ENCODE measurements around the gene MAFB.

MAFB gene

GRCh38 chr20:40676491-40677269 is 12.4 kb downstream of the MAFB start:
- Histone ChIP-seq H3K4me1 (ENCODE audit: control insufficient read depth, insufficient read depth, low read length) (no peaks in the 10 kb centered on the region), H3K27ac (ENCODE audit: low read depth, low read length) (no peak overlapping the region), H3K4me3 (ENCODE audit: low read length) (no peak overlapping the region), H3K27me3 (ENCODE audit: control insufficient read depth, insufficient read depth, low read length) (no peaks in the 10 kb centered on the region), H3K36me3 (ENCODE audit: control insufficient read depth, insufficient read depth, low read length) (no peaks in the 10 kb centered on the region), H3K9ac (ENCODE audit: low read length) (no peak overlapping the region)

GRCh38 chr20:40675599-40676221 is 13.3 kb downstream of the MAFB start:
- H3K27me3 ChIP-seq (ENCODE audit: control insufficient read depth, insufficient read depth, low read length) = no peaks in the 10 kb centered on the region
- no peaks in the 10 kb centered on the region for H3K36me3 ChIP-seq (ENCODE audit: control insufficient read depth, insufficient read depth, low read length)
- no peak overlapping the region for H3K9ac ChIP-seq (ENCODE audit: low read length)
- no peak overlapping the region for H3K4me3 ChIP-seq (ENCODE audit: low read length)
- H3K4me1 ChIP-seq (ENCODE audit: control insufficient read depth, insufficient read depth, low read length) = no peaks in the 10 kb centered on the region
- no peak overlapping the region for H3K27ac ChIP-seq (ENCODE audit: low read depth, low read length)

GRCh38 chr20:40673442-40673841 is 15.6 kb downstream of the MAFB start:
- no peaks in the 10 kb centered on the region for H3K27me3 ChIP-seq (ENCODE audit: control insufficient read depth, insufficient read depth, low read length)
- no peaks in the 10 kb centered on the region for H3K36me3 ChIP-seq (ENCODE audit: control insufficient read depth, insufficient read depth, low read length)
- H3K4me3 ChIP-seq (ENCODE audit: low read length) = no peak overlapping the region
- H3K4me1 ChIP-seq (ENCODE audit: control insufficient read depth, insufficient read depth, low read length) = no peaks in the 10 kb centered on the region
- no peak overlapping the region for H3K9ac ChIP-seq (ENCODE audit: low read length)
- H3K27ac ChIP-seq (ENCODE audit: low read depth, low read length) = no peak overlapping the region

GRCh38 chr20:40672095-40672494 is 16.9 kb downstream of the MAFB start:
- H3K9ac ChIP-seq (ENCODE audit: low read length) = no peak overlapping the region
- H3K27ac ChIP-seq (ENCODE audit: low read depth, low read length) = no peak overlapping the region
- no peak overlapping the region for H3K4me3 ChIP-seq (ENCODE audit: low read length)
- H3K36me3 ChIP-seq (ENCODE audit: control insufficient read depth, insufficient read depth, low read length) = no peaks in the 10 kb centered on the region
- no peaks in the 10 kb centered on the region for H3K27me3 ChIP-seq (ENCODE audit: control insufficient read depth, insufficient read depth, low read length)
- no peaks in the 10 kb centered on the region for H3K4me1 ChIP-seq (ENCODE audit: control insufficient read depth, insufficient read depth, low read length)

GRCh38 chr20:40670253-40670652 is 18.8 kb downstream of the MAFB start:
- Histone ChIP-seq H3K4me3 (ENCODE audit: low read length) (no peak overlapping the region), H3K9ac (ENCODE audit: low read length) (no peak overlapping the region), H3K27ac (ENCODE audit: low read depth, low read length) (no peak overlapping the region), H3K36me3 (ENCODE audit: control insufficient read depth, insufficient read depth, low read length) (no peaks in the 10 kb centered on the region), H3K27me3 (ENCODE audit: control insufficient read depth, insufficient read depth, low read length) (no peaks in the 10 kb centered on the region), H3K4me1 (ENCODE audit: control insufficient read depth, insufficient read depth, low read length) (no peaks in the 10 kb centered on the region)

GRCh38 chr20:40669692-40670091 is 19.3 kb downstream of the MAFB start:
- no peak overlapping the region for H3K9ac ChIP-seq (ENCODE audit: low read length)
- H3K36me3 ChIP-seq (ENCODE audit: control insufficient read depth, insufficient read depth, low read length) = no peaks in the 10 kb centered on the region
- H3K27me3 ChIP-seq (ENCODE audit: control insufficient read depth, insufficient read depth, low read length) = no peaks in the 10 kb centered on the region
- H3K27ac ChIP-seq (ENCODE audit: low read depth, low read length) = no peak overlapping the region
- H3K4me1 ChIP-seq (ENCODE audit: control insufficient read depth, insufficient read depth, low read length) = no peaks in the 10 kb centered on the region
- H3K4me3 ChIP-seq (ENCODE audit: low read length) = no peak overlapping the region

GRCh38 chr20:40668449-40669228 is 20.4 kb downstream of the MAFB start:
- Histone ChIP-seq H3K27me3 (ENCODE audit: control insufficient read depth, insufficient read depth, low read length) (no peaks in the 10 kb centered on the region), H3K4me3 (ENCODE audit: low read length) (no peak overlapping the region), H3K36me3 (ENCODE audit: control insufficient read depth, insufficient read depth, low read length) (no peaks in the 10 kb centered on the region), H3K9ac (ENCODE audit: low read length) (no peak overlapping the region), H3K27ac (ENCODE audit: low read depth, low read length) (no peak overlapping the region), H3K4me1 (ENCODE audit: control insufficient read depth, insufficient read depth, low read length) (no peaks in the 10 kb centered on the region)

- no peaks in the 10 kb centered on the region for H3K4me1 ChIP-seq (ENCODE audit: control insufficient read depth, insufficient read depth, low read length)
- H3K4me3 ChIP-seq (ENCODE audit: low read length) = no peak overlapping the region
- no peaks in the 10 kb centered on the region for H3K36me3 ChIP-seq (ENCODE audit: control insufficient read depth, insufficient read depth, low read length)
- no peak overlapping the region for H3K9ac ChIP-seq (ENCODE audit: low read length)
- no peak overlapping the region for H3K27ac ChIP-seq (ENCODE audit: low read depth, low read length)
- H3K27me3 ChIP-seq (ENCODE audit: control insufficient read depth, insufficient read depth, low read length) = no peaks in the 10 kb centered on the region
Observed at GRCh38 chr20:40667503-40667902, 21.5 kb downstream of the MAFB start.

GRCh38 chr20:40666336-40666735 is 22.7 kb downstream of the MAFB start:
- no peaks in the 10 kb centered on the region for H3K36me3 ChIP-seq (ENCODE audit: control insufficient read depth, insufficient read depth, low read length)
- H3K4me1 ChIP-seq (ENCODE audit: control insufficient read depth, insufficient read depth, low read length) = no peaks in the 10 kb centered on the region
- H3K27me3 ChIP-seq (ENCODE audit: control insufficient read depth, insufficient read depth, low read length) = no peaks in the 10 kb centered on the region
- no peak overlapping the region for H3K9ac ChIP-seq (ENCODE audit: low read length)
- no peak overlapping the region for H3K4me3 ChIP-seq (ENCODE audit: low read length)
- H3K27ac ChIP-seq (ENCODE audit: low read depth, low read length) = no peak overlapping the region

- Histone ChIP-seq H3K27ac (ENCODE audit: low read depth, low read length) (no peak overlapping the region), H3K36me3 (ENCODE audit: control insufficient read depth, insufficient read depth, low read length) (no peaks in the 10 kb centered on the region), H3K4me3 (ENCODE audit: low read length) (no peak overlapping the region), H3K4me1 (ENCODE audit: control insufficient read depth, insufficient read depth, low read length) (no peaks in the 10 kb centered on the region), H3K9ac (ENCODE audit: low read length) (no peak overlapping the region), H3K27me3 (ENCODE audit: control insufficient read depth, insufficient read depth, low read length) (no peaks in the 10 kb centered on the region)
Observed at GRCh38 chr20:40664891-40665290, 24.1 kb downstream of the MAFB start.

GRCh38 chr20:40663991-40664880 is 24.8 kb downstream of the MAFB start:
- Histone ChIP-seq H3K36me3 (ENCODE audit: control insufficient read depth, insufficient read depth, low read length) (no peaks in the 10 kb centered on the region), H3K4me1 (ENCODE audit: control insufficient read depth, insufficient read depth, low read length) (no peaks in the 10 kb centered on the region), H3K27ac (ENCODE audit: low read depth, low read length) (no peak overlapping the region), H3K9ac (ENCODE audit: low read length) (no peak overlapping the region), H3K27me3 (ENCODE audit: control insufficient read depth, insufficient read depth, low read length) (no peaks in the 10 kb centered on the region), H3K4me3 (ENCODE audit: low read length) (no peak overlapping the region)

- Histone ChIP-seq H3K4me3 (ENCODE audit: low read length) (no peak overlapping the region), H3K27me3 (ENCODE audit: control insufficient read depth, insufficient read depth, low read length) (no peaks in the 10 kb centered on the region), H3K4me1 (ENCODE audit: control insufficient read depth, insufficient read depth, low read length) (no peaks in the 10 kb centered on the region), H3K36me3 (ENCODE audit: control insufficient read depth, insufficient read depth, low read length) (no peaks in the 10 kb centered on the region), H3K9ac (ENCODE audit: low read length) (no peak overlapping the region), H3K27ac (ENCODE audit: low read depth, low read length) (no peak overlapping the region)
Observed at GRCh38 chr20:40663304-40663790, 25.7 kb downstream of the MAFB start.

All from rectal smooth muscle tissue (tissue), 1 donor.